ENCODE results near the gene KAT5. TPM values are rescaled to one million over a fixed set of nuclear protein-coding genes. Genes with fewer than 3 reads are reported as not detected.
"Not testable (repeated sequence)": the region's sequence is repeated elsewhere in the genome, so short reads cannot be mapped to it uniquely, and the experiment has no call there.

The KAT5 gene
- total RNA-seq, 1 donor from 2014 or later, result 34.8 TPM

- FAIRE-seq; H3K4me3 ChIP-seq (ENCODE audit: low read depth, low read length); H3K27me3 ChIP-seq (ENCODE audit: control insufficient read depth, insufficient read depth, low read length); H3K36me3 ChIP-seq (ENCODE audit: control insufficient read depth, insufficient read depth, low read length): not testable (repeated sequence)
- DNase-seq (ENCODE audit: low read depth), result peak; percentile 19
- TF ChIP-seq CTCF (IDR thresholded peaks at IDR 0.05; ENCODE audit: insufficient read depth, low read length, severe bottlenecking), result peak; percentile 44
Observed at GRCh38 chr11:65706303-65706763, 5.7 kb upstream of the KAT5 start.

- DNase-seq (ENCODE audit: low read depth); H3K27me3 ChIP-seq (ENCODE audit: control insufficient read depth, insufficient read depth, low read length); H3K36me3 ChIP-seq (ENCODE audit: control insufficient read depth, insufficient read depth, low read length); FAIRE-seq; H3K4me3 ChIP-seq (ENCODE audit: low read depth, low read length): not testable (repeated sequence)
Observed at GRCh38 chr11:65707002-65707401, 5.0 kb upstream of the KAT5 start.

GRCh38 chr11:65708451-65708850 lies 3.6 kb upstream of the KAT5 start:
- peaks cover 6% of the 10 kb centered on the region for H3K36me3 ChIP-seq (ENCODE audit: control insufficient read depth, insufficient read depth, low read length)
- DNase-seq (ENCODE audit: low read depth), result no peak
- no peaks in the 10 kb centered on the region for H3K27me3 ChIP-seq (ENCODE audit: control insufficient read depth, insufficient read depth, low read length)
- no peak for TF ChIP-seq CTCF (IDR thresholded peaks at IDR 0.05; ENCODE audit: insufficient read depth, low read length, severe bottlenecking)
- no peak overlapping the region for H3K4me3 ChIP-seq (ENCODE audit: low read depth, low read length)
- FAIRE-seq, result no peak

- no peak for TF ChIP-seq CTCF (IDR thresholded peaks at IDR 0.05; ENCODE audit: insufficient read depth, low read length, severe bottlenecking)
- peaks cover 15% of the 10 kb centered on the region for H3K36me3 ChIP-seq (ENCODE audit: control insufficient read depth, insufficient read depth, low read length)
- DNase-seq (ENCODE audit: low read depth), result no peak
- FAIRE-seq, result no peak
- no peak overlapping the region for H3K4me3 ChIP-seq (ENCODE audit: low read depth, low read length)
- H3K27me3 ChIP-seq (ENCODE audit: control insufficient read depth, insufficient read depth, low read length), result no peaks in the 10 kb centered on the region
Observed at GRCh38 chr11:65709661-65710060, 2.4 kb upstream of the KAT5 start.

GRCh38 chr11:65710421-65710820 lies 1.6 kb upstream of the KAT5 start:
- FAIRE-seq (no peak), DNase-seq (ENCODE audit: low read depth) (peak; percentile 15)
- no peak overlapping the region for H3K4me3 ChIP-seq (ENCODE audit: low read depth, low read length)
- H3K27me3 ChIP-seq (ENCODE audit: control insufficient read depth, insufficient read depth, low read length), result no peaks in the 10 kb centered on the region
- peaks cover 21% of the 10 kb centered on the region for H3K36me3 ChIP-seq (ENCODE audit: control insufficient read depth, insufficient read depth, low read length)
- no peak for TF ChIP-seq CTCF (IDR thresholded peaks at IDR 0.05; ENCODE audit: insufficient read depth, low read length, severe bottlenecking)

- Histone ChIP-seq H3K4me3 (ENCODE audit: low read depth, low read length) (peak overlapping the region; percentile 59), H3K36me3 (ENCODE audit: control insufficient read depth, insufficient read depth, low read length) (peaks cover 32% of the 10 kb centered on the region), H3K27me3 (ENCODE audit: control insufficient read depth, insufficient read depth, low read length) (no peaks in the 10 kb centered on the region)
- FAIRE-seq (no peak), DNase-seq (ENCODE audit: low read depth) (no peak)
- no peak for TF ChIP-seq CTCF (IDR thresholded peaks at IDR 0.05; ENCODE audit: insufficient read depth, low read length, severe bottlenecking)
Observed at GRCh38 chr11:65712633-65713076, 603 bp downstream of the KAT5 start.

Measured in bronchial epithelial cell (primary cell).